CD14-positive monocyte (primary cell): ENCODE data around the gene SH3BGRL2. TPM values are rescaled to one million over a fixed set of nuclear protein-coding genes. Genes with fewer than 3 reads are reported as not detected.
"Not testable (repeated sequence)": the region's sequence is repeated elsewhere in the genome, so short reads cannot be mapped to it uniquely, and the experiment has no call there.

ENCODE experiments used
- DNase-seq, 3 donors: peaks; one replicate each; pipeline ENCODE4 v3.0.0-alpha.2; 2011 to 2022
- H2AFZ ChIP-seq: 2 replicates; pipeline ENCODE4 v1.6.0; 2012; ENCODE audit warnings: mild to moderate bottlenecking, low read depth, low read length, inconsistent platforms; ENCODE audit not compliant: insufficient read depth, poor library complexity, severe bottlenecking
- H3K27ac ChIP-seq, 2 donors: 1 replicate in 1 of 2; 2 replicates in 1 of 2; pipeline ENCODE4 v1.5.1; 2012 to 2013; ENCODE audit warnings: low read length in 2 of 2, control low read depth in 1 of 2, inconsistent platforms in 1 of 2, low read depth in 1 of 2, mild to moderate bottlenecking in 1 of 2
- H3K27me3 ChIP-seq, 2 donors: one replicate each; pipeline versions ENCODE4 v1.6.0 to v1.6.1; 2011 to 2013; ENCODE audit warnings: low read length in 2 of 2; ENCODE audit not compliant: control insufficient read depth in 2 of 2, insufficient read depth in 2 of 2
- H3K36me3 ChIP-seq, 2 donors: replicated peaks in 1 of 2; 1 replicate in 1 of 2; 2 replicates in 1 of 2; pipeline versions ENCODE4 v1.5.1 to v1.6.1; 2012 to 2013; ENCODE audit warnings: low read length in 2 of 2, control low read depth in 1 of 2, inconsistent platforms in 1 of 2, mild to moderate bottlenecking in 1 of 2; ENCODE audit not compliant: insufficient read depth in 2 of 2, control insufficient read depth in 1 of 2
- H3K4me1 ChIP-seq, 2 donors: 1 replicate in 1 of 2; 2 replicates in 1 of 2; pipeline versions ENCODE4 v1.5.1 to v1.6.1; 2012 to 2013; ENCODE audit warnings: low read length in 2 of 2, control low read depth in 1 of 2, inconsistent platforms in 1 of 2, mild to moderate bottlenecking in 1 of 2, moderate library complexity in 1 of 2; ENCODE audit not compliant: insufficient read depth in 2 of 2, control insufficient read depth in 1 of 2
- H3K4me2 ChIP-seq: replicated peaks from 2 replicates; pipeline ENCODE3; 2012; ENCODE audit warnings: low read length, moderate library complexity, mild to moderate bottlenecking; ENCODE audit not compliant: poor library complexity, severe bottlenecking; ENCODE audit errors: extremely low read depth
- H3K4me3 ChIP-seq, 3 experiments: fragments of 200-600 bp in 1 of 3; sonication (generic) in 1 of 3; replicated peaks in 1 of 3; 1 replicate in 2 of 3; 2 replicates in 1 of 3; pipeline ENCODE4 v1.5.1; 2011 to 2013; ENCODE audit warnings: low read length in 3 of 3, mild to moderate bottlenecking in 3 of 3, control low read depth in 2 of 3, low read depth in 2 of 3, inconsistent platforms in 1 of 3, moderate library complexity in 1 of 3
- H3K79me2 ChIP-seq: 2 replicates; pipeline ENCODE4 v1.6.0; 2012; ENCODE audit warnings: mild to moderate bottlenecking, control low read depth, inconsistent platforms, low read length, moderate library complexity; ENCODE audit not compliant: insufficient read depth
- H3K9ac ChIP-seq: 2 replicates; pipeline ENCODE4 v1.6.0; 2017; ENCODE audit warnings: low read length, mild to moderate bottlenecking; ENCODE audit not compliant: insufficient read depth, poor library complexity, severe bottlenecking
- H3K9me3 ChIP-seq, 2 donors: replicated peaks in 1 of 2; 1 replicate in 1 of 2; 2 replicates in 1 of 2; pipeline versions ENCODE4 v1.5.1 to v1.6.1; 2012 to 2013; ENCODE audit warnings: low read length in 2 of 2, control low read depth in 1 of 2; ENCODE audit not compliant: control insufficient read depth in 1 of 2, insufficient read depth in 1 of 2
- H4K20me1 ChIP-seq: 2 replicates; pipeline ENCODE4 v1.6.0; 2012; ENCODE audit warnings: mild to moderate bottlenecking, low read length, control low read depth, moderate library complexity; ENCODE audit not compliant: insufficient read depth
- H3K27ac Mint-ChIP-seq, 7 donors: one replicate each; pipeline ENCODE4 v1.8.0; 2020; ENCODE audit warnings: mild to moderate bottlenecking in 7 of 7, mixed read lengths in 7 of 7, moderate library complexity in 6 of 7, inconsistent platforms in 2 of 7
- H3K27me3 Mint-ChIP-seq, 3 donors: one replicate each; pipeline ENCODE4 v1.8.0; 2021 to 2022; ENCODE audit warnings: low read depth in 3 of 3, mild to moderate bottlenecking in 3 of 3, mixed read lengths in 3 of 3, moderate library complexity in 3 of 3, inconsistent platforms in 1 of 3
- H3K36me3 Mint-ChIP-seq, 2 donors: one replicate each; pipeline ENCODE4 v1.8.0; 2020; ENCODE audit warnings: mixed read lengths in 2 of 2, inconsistent platforms in 1 of 2, mild to moderate bottlenecking in 1 of 2
- H3K4me1 Mint-ChIP-seq: one replicate; pipeline ENCODE4 v1.8.0; 2020; ENCODE audit warnings: mild to moderate bottlenecking, mixed read lengths
- H3K4me3 Mint-ChIP-seq, 2 donors: one replicate each; pipeline ENCODE4 v1.8.0; 2020; ENCODE audit warnings: mild to moderate bottlenecking in 2 of 2, mixed read lengths in 2 of 2, moderate library complexity in 1 of 2
- H3K9me3 Mint-ChIP-seq, 7 donors: one replicate each; pipeline ENCODE4 v1.8.0; 2020 to 2022; ENCODE audit warnings: mixed read lengths in 7 of 7, mild to moderate bottlenecking in 6 of 7, moderate library complexity in 6 of 7, inconsistent platforms in 2 of 7
- CTCF ChIP-seq: fragments of 200-600 bp; IDR thresholded peaks from one replicate; pipeline ENCODE4 v1.8.0; 2022; ENCODE audit warnings: antibody characterized with exemption, mild to moderate bottlenecking
- WGBS: methylation state at CpG from one replicate; pipeline ENCODE4 v1.1.5; 2013; ENCODE audit warnings: missing lambda C conversion rate; ENCODE audit not compliant: insufficient coverage; 5-methylcytosine and 5-hydroxymethylcytosine counted together
- intact Hi-C, 2 donors: fragments of 100-400 bp; cut with micrococcal nuclease; formaldehyde crosslinking; loops; one replicate each; pipeline versions ENCODE4 v1.15.0 to v1.15.1; 2023
- polyA plus RNA-seq, 3 donors: library from polyadenylated mRNA; depleted of rRNA in 1 of 3; unstranded in 2 of 3; stranded (reverse) in 1 of 3; fragments of 300-500 nt in 2 of 3; fragments of >200 nt in 1 of 3; fragmentation: Illumina TruSeq in 2 of 3; gene quantifications; 1 replicate in 2 of 3; 2 replicates in 1 of 3; pipeline ENCODE4 v1.2.3, GENCODE V29; 2012 to 2021

SH3BGRL2 gene
- polyA plus RNA-seq, 3 donors = 0.03 to 0.30 (median 0.28) TPM

- no peak overlapping the region for H3K4me2 ChIP-seq
- no peak for DNase-seq
- Mint-ChIP-seq H3K27me3 (peaks cover 0 to 1% (median 0%) of the 10 kb centered on the region in 3 donors), H3K27ac (no peak overlapping the region), H3K4me3 (no peak overlapping the region), H3K36me3 (no peaks in the 10 kb centered on the region), H3K4me1 (no peaks in the 10 kb centered on the region), H3K9me3 (peaks cover 0 to 13% (median 4%) of the 10 kb centered on the region in 7 donors)
- TF ChIP-seq CTCF = no peak
- H4K20me1 ChIP-seq = no peaks in the 10 kb centered on the region
- H3K27ac ChIP-seq = no peak overlapping the region
- WGBS = no CpG with 5 or more reads among the region's 3 CpGs
- no peak overlapping the region for H2AFZ ChIP-seq
- H3K36me3 ChIP-seq = no peaks in the 10 kb centered on the region
- H3K27me3 ChIP-seq = no peaks in the 10 kb centered on the region
- no peak overlapping the region for H3K4me3 ChIP-seq
- no peaks in the 10 kb centered on the region for H3K79me2 ChIP-seq
- no peak overlapping the region for H3K9ac ChIP-seq
- H3K9me3 ChIP-seq = no peaks in the 10 kb centered on the region
- intact Hi-C loops = no loop called here
- H3K4me1 ChIP-seq = no peaks in the 10 kb centered on the region
Observed at GRCh38 chr6:79656134-79656533, 25.0 kb downstream of the SH3BGRL2 start.

- H3K9ac ChIP-seq = no peak overlapping the region
- no peak overlapping the region for H3K4me2 ChIP-seq
- H3K4me1 ChIP-seq = no peaks in the 10 kb centered on the region
- 0% methylated on average over 1 of the region's 1 CpG for WGBS
- H2AFZ ChIP-seq = no peak overlapping the region
- Mint-ChIP-seq H3K9me3 (peaks cover 0 to 14% (median 4%) of the 10 kb centered on the region in 7 donors), H3K27me3 (peaks cover 0 to 1% (median 0%) of the 10 kb centered on the region in 3 donors), H3K4me1 (no peaks in the 10 kb centered on the region), H3K36me3 (no peaks in the 10 kb centered on the region), H3K4me3 (no peak overlapping the region), H3K27ac (no peak overlapping the region)
- no peaks in the 10 kb centered on the region for H3K9me3 ChIP-seq
- no peak overlapping the region for H3K27ac ChIP-seq
- DNase-seq = no peak
- H4K20me1 ChIP-seq = no peaks in the 10 kb centered on the region
- TF ChIP-seq CTCF = no peak
- H3K36me3 ChIP-seq = no peaks in the 10 kb centered on the region
- H3K4me3 ChIP-seq = no peak overlapping the region
- H3K27me3 ChIP-seq = no peaks in the 10 kb centered on the region
- intact Hi-C loops = no loop called here
- no peaks in the 10 kb centered on the region for H3K79me2 ChIP-seq
Observed at GRCh38 chr6:79657238-79657637, 26.1 kb downstream of the SH3BGRL2 start.

- H3K27me3 ChIP-seq, H3K9me3 ChIP-seq, H3K27ac Mint-ChIP-seq, H3K36me3 ChIP-seq, DNase-seq, H3K4me1 Mint-ChIP-seq, H3K4me3 ChIP-seq, H3K27me3 Mint-ChIP-seq, H2AFZ ChIP-seq, H3K79me2 ChIP-seq, H3K36me3 Mint-ChIP-seq, H3K27ac ChIP-seq, intact Hi-C loops, H3K4me2 ChIP-seq, H3K9ac ChIP-seq, H3K4me1 ChIP-seq, H4K20me1 ChIP-seq, H3K4me3 Mint-ChIP-seq: not testable (repeated sequence)
- peaks cover 0 to 14% (median 6%) of the 10 kb centered on the region in 7 donors for H3K9me3 Mint-ChIP-seq
- 83% methylated on average over 4 of the region's 6 CpGs for WGBS
Observed at GRCh38 chr6:79663655-79664054, 32.5 kb downstream of the SH3BGRL2 start.
